Mesangial cell (primary cell): ENCODE results near the gene RYR2. TPM values are rescaled to one million over a fixed set of nuclear protein-coding genes. Genes with fewer than 3 reads are reported as not detected.

Experiments used
- total RNA-seq: library from RNA; depleted of rRNA; stranded (reverse); fragments of >200 nt; gene quantifications from 2 replicates; pipeline ENCODE4 v1.2.3, GENCODE V29; 2015

The RYR2 gene
- 0.16 and 0.25 TPM in 2 replicates for total RNA-seq

DNA sequence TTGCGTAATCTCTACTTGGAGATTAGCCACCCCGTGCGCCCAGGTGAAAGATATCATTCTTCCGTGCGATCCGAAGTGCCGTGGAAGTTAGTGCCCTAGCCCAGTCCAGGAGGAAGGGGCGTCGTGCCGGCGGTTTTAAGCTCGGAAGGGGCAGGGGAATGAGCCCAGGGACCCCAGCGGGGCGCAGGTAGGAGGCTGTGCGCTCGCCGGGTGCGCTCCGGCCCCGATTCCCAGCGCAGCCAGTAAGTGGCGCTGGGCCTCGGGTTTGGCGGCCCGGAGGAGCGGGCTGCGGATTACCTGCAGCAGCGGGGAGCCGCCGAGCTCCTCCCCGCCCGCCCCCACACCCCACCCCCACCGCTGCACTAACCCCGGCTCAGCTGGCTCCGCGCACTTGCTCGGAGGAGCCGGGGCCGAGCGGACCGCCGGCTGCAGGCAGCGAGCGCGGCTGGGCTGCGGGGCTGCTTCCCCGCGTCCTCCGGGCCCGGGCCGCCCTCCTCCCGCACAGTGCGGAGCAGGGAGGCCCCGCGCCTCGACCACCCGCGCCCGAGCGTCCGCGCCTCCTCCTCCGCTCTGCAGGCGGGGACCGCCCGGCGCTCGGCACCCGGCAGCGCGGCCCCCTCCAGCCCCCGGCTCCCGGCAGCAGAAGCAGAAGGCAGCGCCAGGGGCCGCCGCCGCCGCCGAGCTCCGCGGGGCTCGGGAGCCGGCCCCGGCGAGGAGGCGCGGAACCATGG lies at the start of gene RYR2:
Gene RYR2 (plus strand): TSS at position 390 of the 731 bp plus-strand sequence. CDS start 338 bp downstream, at position 728.

DNA sequence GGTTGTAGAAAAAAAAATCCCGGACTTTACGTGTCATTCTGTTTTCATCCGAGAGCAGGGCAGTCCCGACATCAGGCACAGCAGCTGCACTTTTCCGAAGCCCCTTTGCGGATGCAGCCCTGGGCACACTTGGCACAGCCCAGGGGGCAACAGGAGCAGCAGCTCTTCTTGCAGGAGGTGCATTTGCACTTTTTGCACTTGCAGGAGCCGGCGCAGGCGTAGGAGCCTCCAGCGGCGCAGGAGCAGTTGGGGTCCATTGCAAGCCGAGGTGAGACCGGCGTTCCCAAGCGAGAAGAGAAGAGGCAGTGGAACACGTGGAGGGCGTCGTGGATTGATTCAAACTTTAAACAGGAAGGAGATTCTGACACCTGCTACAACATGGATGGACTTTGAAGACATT lies 37.9 kb upstream of the RYR2 start, which contains the start of gene MT1HL1:
Gene MT1HL1 (minus strand): TSS at position 326 of the 400 bp plus-strand sequence. CDS start 69 bp downstream, at position 257.

Other genes starting within 250 kb of the RYR2 start
- 12.7 and 14.3 TPM in 2 replicates for gene MTR, start 246.9 kb upstream of the RYR2 start, total RNA-seq
- gene MT1HL1, start 37.7 kb upstream of the RYR2 start, total RNA-seq: not detected in 2 replicates